Endothelial cell of umbilical vein (primary cell): Measurements from ENCODE around the gene OR10G3. TPM values are rescaled to one million over a fixed set of nuclear protein-coding genes. Genes with fewer than 3 reads are reported as not detected.

Experiments
- polyA plus RNA-seq, 4 experiments: library from polyadenylated mRNA; depleted of rRNA in 3 of 4; stranded (reverse) in 3 of 4; unstranded in 1 of 4; fragments of >200 nt; gene quantifications; 2 replicates each; pipeline versions ENCODE4 v1.2.1 to v1.2.3, GENCODE V29; 2011 to 2012; ENCODE audit warnings: missing spikeins in 1 of 4
- total RNA-seq: library from RNA; stranded (reverse); gene quantifications from 2 replicates; pipeline ENCODE4 v1.2.3, GENCODE V29; 2021

Gene OR10G3
- total and polyA plus RNA-seq, 2 donors (not counting 3 experiments of a cell fraction or from before 2014, with no cell fraction given) = not detected

Other genes with a start within 250 kb of the OR10G3 start
- gene SUPT16H, start 196.1 kb downstream of the OR10G3 start, total RNA-seq = 94.2 and 100 TPM in 2 replicates
- 45.2 and 53.1 TPM in 2 replicates for gene SUPT16H, start 196.1 kb downstream of the OR10G3 start, polyA plus RNA-seq
- 86.7 and 94.3 TPM in 2 replicates for gene CHD8, start 124.0 kb downstream of the OR10G3 start, total RNA-seq
- gene CHD8, start 124.0 kb downstream of the OR10G3 start, polyA plus RNA-seq = 52.3 and 55.2 TPM in 2 replicates
- gene RAB2B, start 103.1 kb downstream of the OR10G3 start, total RNA-seq = 29.1 and 30.6 TPM in 2 replicates
- 26.8 and 27.9 TPM in 2 replicates for gene RAB2B, start 103.1 kb downstream of the OR10G3 start, polyA plus RNA-seq
- 63.2 and 67.4 TPM in 2 replicates for gene TOX4, start 102.9 kb downstream of the OR10G3 start, total RNA-seq
- gene TOX4, start 102.9 kb downstream of the OR10G3 start, polyA plus RNA-seq = 78.2 and 78.4 TPM in 2 replicates
- gene METTL3, start 68.7 kb downstream of the OR10G3 start, total RNA-seq = 63.1 and 65.0 TPM in 2 replicates
- gene METTL3, start 68.7 kb downstream of the OR10G3 start, polyA plus RNA-seq = 80.2 and 85.3 TPM in 2 replicates
- 4.6 and 6.8 TPM in 2 replicates for gene SALL2, start 53.7 kb downstream of the OR10G3 start, total RNA-seq
- 2.8 and 4.3 TPM in 2 replicates for gene SALL2, start 53.7 kb downstream of the OR10G3 start, polyA plus RNA-seq
- gene OR10G2, start 54.9 kb upstream of the OR10G3 start, total RNA-seq = not detected in 2 replicates
- gene OR10G2, start 54.9 kb upstream of the OR10G3 start, polyA plus RNA-seq = not detected in 2 replicates
- not detected in 2 replicates for gene OR4E2, start 73.8 kb upstream of the OR10G3 start, total RNA-seq
- gene OR4E2, start 73.8 kb upstream of the OR10G3 start, polyA plus RNA-seq = not detected in 2 replicates
- gene OR4E1, start 93.7 kb upstream of the OR10G3 start, total RNA-seq = not detected in 2 replicates
- not detected in 2 replicates for gene OR4E1, start 93.7 kb upstream of the OR10G3 start, polyA plus RNA-seq